ENCODE measurements around the gene ASB1.

The ASB1 gene

GRCh38 chr2:238464389-238464788 is 37.7 kb downstream of the ASB1 start:
- no peak for DNase-seq

DNA sequence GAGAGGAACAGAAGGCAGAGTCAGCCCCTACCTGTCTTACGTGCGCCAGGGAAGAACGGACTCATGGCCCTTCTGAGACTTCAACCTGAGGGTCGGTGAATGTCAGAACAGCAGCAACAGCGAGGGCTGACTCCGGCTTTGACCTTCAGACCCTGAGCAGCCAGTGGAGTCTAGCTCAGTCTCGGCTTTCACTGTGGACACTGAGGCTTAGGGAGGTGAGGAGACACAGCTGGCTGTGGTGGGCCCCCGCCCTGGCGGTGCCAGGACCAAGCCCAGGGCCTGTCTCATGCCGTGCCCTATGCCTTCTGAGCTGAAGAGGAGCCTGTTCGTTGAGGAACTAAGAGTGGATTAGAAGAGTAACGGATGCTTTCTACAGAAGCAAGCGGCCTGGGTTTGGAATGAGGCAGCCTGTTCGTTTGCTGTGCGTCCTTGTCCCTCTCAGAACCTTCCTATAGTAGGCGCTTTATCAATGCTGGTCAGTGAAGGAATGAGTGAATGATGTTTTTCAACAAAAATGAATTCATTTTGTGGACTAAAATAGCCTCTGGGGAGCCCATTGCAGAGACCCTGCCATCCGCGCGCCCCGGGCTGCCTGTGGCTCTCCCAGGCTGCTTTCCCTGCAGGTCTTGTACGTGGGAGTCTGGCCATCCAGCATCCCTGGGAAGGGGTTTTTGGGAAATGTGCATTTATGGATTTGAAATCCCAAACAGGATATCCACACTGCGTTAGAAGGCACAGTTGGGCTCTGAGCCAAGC is 38.9 kb downstream of the ASB1 start:
- no peak for DNase-seq

DNA sequence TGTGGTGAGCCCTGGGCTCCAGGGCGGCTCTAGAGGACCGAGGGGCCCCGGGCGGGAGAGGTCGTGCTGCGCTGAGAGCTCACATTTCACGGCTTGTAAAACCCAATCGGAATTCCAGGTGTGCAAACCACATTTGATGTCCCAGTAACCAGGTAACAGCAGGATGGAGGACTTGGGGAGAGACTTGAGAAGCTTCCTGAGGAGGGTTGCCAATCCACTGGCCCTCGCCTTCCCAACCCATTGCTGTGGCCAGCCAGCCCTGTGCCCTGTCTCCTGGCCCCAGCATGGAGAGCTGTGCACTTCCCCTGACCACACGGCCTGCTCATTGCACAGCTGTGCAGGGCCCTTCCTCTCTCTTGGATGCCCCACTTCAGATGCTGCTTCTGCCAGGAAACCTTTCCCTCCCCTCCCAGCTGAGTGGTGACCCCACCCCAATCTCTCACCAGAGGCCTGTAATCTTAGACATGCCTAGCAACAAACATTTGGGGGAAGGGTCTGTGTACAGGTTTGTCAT is 39.6 kb downstream of the ASB1 start:
- no peak for DNase-seq

DNA sequence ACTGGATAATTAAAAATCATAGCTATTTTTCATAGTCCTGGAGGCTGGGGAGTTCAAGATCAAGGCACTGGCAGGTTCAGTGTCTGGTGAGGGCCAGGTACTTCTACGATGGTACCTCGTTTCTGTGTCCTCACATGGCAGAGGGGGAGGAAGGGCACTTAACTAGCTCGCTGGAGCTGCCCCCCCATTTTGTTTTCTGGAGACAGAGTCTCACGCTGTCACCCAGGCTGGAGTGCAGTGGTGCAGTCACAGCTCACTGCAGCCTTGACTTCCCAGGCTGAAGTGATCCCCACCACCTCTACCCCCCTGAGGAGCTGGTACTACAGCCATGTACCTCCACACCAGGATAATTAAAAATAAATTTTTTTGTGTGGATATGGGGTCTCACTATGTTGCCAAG is 40.3 kb downstream of the ASB1 start:
- no peak for DNase-seq

GRCh38 chr2:238467792-238468191 is 41.1 kb downstream of the ASB1 start:
- DNase-seq, result no peak

DNA sequence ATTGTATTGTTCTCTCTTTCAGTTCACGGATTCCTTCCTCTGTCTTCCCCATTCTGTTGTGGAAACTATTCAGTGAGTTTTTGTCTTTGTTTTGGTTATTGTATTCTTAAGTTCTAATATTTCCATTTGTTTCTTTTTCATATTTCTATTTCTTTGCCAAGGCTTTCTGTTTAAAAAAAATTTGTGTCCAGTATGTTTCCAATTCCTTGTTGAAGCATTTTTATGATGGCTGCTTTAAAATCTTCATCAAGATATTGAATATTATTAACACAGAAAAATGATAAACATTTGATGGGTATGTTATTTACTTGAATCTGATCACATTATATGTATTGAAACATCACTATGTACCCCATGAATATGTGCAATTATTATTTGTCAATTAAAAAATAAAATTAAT is 42.4 kb downstream of the ASB1 start:
- DNase-seq, result no peak

- no peak for DNase-seq
These were observed 46.3 kb downstream of the ASB1 start for GRCh38 chr2:238473014-238473413.

DNA sequence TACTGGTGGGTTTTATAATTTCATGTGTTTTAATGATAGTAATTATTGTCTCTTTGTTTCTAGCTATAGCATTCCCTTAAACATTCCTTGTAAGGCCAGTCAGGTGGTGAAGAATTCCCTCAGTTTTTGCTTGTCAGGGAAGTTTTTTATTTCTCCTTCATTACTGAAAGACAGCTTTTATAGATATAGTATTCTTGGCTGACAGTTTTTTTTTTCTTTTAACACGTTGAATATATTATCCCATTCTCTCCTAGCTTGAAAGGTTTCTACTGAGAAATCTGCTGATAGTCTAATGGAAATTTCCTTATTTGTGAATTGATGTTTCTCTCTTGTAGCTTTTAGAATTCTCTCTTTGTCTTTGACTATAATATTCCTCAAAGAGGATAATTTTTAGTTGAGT is 46.8 kb downstream of the ASB1 start:
- DNase-seq, result no peak

- no peak for DNase-seq
These were observed 48.3 kb downstream of the ASB1 start for GRCh38 chr2:238475034-238475433.

DNA sequence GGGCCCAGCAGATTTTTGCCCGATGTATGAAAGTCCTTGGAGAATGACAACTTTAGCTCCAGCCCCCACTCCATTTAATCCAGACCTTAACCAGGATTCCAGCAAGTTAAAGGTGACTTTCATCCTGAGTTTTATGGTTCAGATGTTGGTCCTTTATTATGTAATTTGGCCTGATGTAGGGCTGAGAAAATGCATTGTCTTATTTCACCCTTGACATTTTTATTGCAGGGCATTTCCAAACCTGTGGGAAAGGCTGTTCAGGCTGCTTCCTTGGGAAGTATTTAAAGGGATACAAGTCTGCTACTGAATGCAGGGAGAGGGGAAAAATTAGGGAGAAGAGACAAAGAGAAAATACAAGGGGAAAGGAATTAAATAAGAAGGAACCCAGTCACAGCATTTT is 48.8 kb downstream of the ASB1 start:
- no peak for DNase-seq

GRCh38 chr2:238476258-238476657 is 49.5 kb downstream of the ASB1 start:
- DNase-seq, result no peak

DNA sequence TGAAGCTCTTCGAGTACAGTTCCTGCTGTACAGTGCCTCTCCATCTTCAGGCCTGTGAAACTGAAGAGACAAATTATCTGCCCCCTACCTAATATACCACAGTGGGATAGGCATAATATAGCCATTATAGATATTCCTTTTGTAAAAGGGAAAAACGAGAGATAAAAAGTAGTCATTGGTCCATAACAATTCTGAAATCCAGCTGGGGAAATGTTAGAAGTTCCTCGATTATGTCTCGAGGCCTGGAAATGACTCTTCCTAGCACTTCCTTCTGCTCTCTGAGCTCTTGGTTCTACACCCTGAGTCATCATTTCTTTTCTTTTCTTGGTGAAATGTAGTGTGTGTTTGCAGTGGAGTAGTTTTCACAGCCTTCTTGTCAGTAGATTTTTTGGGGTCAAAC is 51.5 kb downstream of the ASB1 start:
- DNase-seq, result no peak

DNA sequence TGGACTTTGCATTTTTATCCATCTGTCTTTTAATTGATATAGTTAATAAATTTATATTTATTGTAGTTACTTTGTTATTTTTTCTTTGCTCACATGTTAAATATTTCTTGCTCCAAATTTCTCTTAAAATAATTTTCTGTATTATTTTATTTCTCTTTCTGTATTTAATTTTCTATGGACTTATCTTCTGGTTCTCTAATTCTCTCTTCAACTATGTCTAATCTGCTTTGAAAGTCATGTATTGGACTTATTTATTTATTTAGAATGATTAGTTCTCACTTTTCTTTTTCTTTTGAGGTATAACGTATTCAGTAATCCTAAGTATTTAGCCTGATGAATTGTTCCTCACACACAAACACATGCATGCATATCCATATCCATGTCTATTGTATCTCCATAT is 53.1 kb downstream of the ASB1 start:
- no peak for DNase-seq

DNA sequence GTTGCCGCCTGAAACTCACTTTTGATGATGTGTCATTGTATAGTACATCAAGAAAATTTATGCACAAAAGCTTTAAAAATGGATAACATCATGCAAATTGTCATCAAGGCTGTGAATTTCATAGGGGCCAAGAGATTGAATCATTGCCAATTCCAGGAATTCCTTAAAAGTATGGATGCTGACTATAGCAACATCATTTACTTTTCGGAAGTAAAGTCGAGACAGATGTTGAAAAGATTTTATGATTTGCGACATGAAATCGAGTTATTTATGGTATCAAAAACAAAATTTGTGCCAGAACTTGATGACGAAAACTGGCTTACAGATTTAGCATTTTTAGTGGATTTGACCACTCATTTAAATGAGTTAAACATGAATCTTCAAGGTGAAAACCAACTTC is 56.3 kb downstream of the ASB1 start:
- DNase-seq, result no peak

DNA sequence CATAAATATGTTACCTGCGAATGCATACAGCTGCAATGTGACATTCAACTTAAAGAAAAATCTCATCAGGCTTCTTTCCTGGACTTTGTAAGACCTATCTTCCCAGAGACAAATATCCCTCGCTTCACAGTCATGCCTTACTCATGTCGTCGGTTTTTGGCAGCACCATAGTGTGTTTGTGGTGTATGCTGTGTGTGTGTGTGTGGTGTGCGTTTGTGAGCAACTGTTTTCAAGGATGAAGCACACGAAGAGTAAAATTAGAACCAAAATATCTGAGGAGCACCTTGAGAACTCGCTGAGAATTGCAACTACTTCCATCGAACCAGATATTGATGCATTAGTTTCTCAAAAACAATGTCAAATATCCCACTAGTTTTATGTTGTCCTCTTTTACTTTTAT is 56.9 kb downstream of the ASB1 start:
- no peak for DNase-seq

- DNase-seq, result no peak
These were observed 58.1 kb downstream of the ASB1 start for GRCh38 chr2:238484522-238485452.

GRCh38 chr2:238486123-238486848 is 59.6 kb downstream of the ASB1 start:
- no peak for DNase-seq

DNA sequence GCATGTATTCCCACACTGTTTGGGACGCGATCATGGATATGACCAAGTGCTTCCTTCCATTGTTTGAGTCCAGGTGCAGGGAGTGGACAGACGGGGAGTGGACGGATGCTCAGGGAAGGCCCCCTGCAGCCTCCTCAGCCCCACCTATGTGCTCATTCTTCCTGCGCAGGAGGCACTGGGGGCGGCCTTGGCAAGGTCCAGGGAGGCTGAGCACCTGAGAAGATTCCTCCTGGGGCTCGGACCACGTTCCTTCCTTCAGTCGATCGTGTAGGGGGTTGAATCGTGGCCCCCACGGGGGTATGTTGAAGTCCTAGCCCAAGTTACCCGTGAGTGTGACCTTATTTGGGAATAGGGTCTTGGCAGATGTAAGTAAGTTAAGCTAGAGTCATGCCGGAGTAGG is 60.4 kb downstream of the ASB1 start:
- no peak for DNase-seq

- DNase-seq, result no peak
These were observed 61.1 kb downstream of the ASB1 start for GRCh38 chr2:238487652-238488346.

GRCh38 chr2:238488347-238488826 is 61.7 kb downstream of the ASB1 start:
- DNase-seq, result no peak

GRCh38 chr2:238489431-238489830 is 62.7 kb downstream of the ASB1 start:
- no peak for DNase-seq

Data from anterior cingulate cortex (tissue), 58 donors.